Measurements from ENCODE around the gene TMEM244. TPM values are rescaled to one million over a fixed set of nuclear protein-coding genes. Genes with fewer than 3 reads are reported as not detected.

The TMEM244 gene
- total and polyA plus RNA-seq, 9 of the 15 experiments (the other 6 are each of a cell fraction or from before 2014, with no cell fraction given) = not detected

DNA sequence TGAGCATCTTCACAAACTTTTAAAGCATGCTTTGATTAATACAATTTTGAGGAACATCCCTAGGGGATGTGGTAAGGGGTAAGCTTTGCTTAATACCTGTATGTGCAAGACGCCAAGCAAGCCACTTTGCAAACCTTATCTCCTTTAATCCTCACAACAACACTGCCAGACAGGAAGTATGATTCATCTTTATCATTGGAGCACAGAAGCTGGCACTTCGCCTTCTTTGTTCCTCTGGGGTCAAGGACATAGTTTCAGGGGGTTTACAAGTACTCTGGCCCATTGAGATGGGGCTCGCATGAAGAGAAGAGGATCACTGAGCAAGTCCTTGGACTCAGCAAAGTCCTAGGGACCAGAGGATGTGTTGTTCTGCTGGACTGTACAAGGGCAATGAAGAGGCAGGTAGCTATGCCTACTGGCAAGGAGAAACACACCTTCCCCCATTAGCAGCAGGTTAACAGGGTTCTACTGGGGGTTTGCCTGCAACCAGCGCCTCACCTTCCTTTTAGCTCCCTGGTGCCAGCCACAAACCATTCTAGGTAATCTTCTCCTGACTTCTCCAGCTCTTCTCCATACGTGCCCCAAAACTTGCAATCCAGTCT lies 8.8 kb downstream of the TMEM244 start (continued):
- TF ChIP-seq BCL6 (CRISPR knock-in tag; IDR thresholded peaks at IDR 0.05) (no peak), ZNF146 (CRISPR knock-in tag; IDR thresholded peaks at IDR 0.05; ENCODE audit: unreplicated experiment) (no peak), NFIC (IDR thresholded peaks at IDR 0.05) (peak; percentile 95), CBX2 (IDR thresholded peaks at IDR 0.05; ENCODE audit: insufficient read depth, low read length, poor library complexity, severe bottlenecking) (no peak), MAFK (IDR thresholded peaks at IDR 0.05; ENCODE audit: low read length) (0 out of 2 replicates have a peak, but pooled peaks have one; percentile 18), TARDBP (IDR thresholded peaks at IDR 0.05) (peak; percentile 33; the same call in 1 of the 2 replicates), RBM34 (IDR thresholded peaks at IDR 0.05; ENCODE audit: borderline replicate concordance, insufficient read depth, low read length) (no peak), SMARCC2 (IDR thresholded peaks at IDR 0.05; ENCODE audit: low read depth) (peak; percentile 99), ZNF263 (CRISPR knock-in tag; IDR thresholded peaks at IDR 0.05; ENCODE audit: borderline replicate concordance) (no peak), RBBP5 (IDR thresholded peaks at IDR 0.05; ENCODE audit: borderline replicate concordance, insufficient read depth, low read length, poor library complexity, severe bottlenecking) (no peak), NEUROD1 (IDR thresholded peaks at IDR 0.05; ENCODE audit: borderline replicate concordance, low read depth, low read length, partially characterized antibody) (peak; percentile 74), HDGF (IDR thresholded peaks at IDR 0.05) (no peak), MTF1 (CRISPR knock-in tag; IDR thresholded peaks at IDR 0.05; ENCODE audit: borderline replicate concordance) (no peak), U2AF1 (optimal IDR thresholded peaks at IDR 0.05; ENCODE audit: low read depth, low read length) (no peak)
- TF ChIP-seq, protein P1, sequence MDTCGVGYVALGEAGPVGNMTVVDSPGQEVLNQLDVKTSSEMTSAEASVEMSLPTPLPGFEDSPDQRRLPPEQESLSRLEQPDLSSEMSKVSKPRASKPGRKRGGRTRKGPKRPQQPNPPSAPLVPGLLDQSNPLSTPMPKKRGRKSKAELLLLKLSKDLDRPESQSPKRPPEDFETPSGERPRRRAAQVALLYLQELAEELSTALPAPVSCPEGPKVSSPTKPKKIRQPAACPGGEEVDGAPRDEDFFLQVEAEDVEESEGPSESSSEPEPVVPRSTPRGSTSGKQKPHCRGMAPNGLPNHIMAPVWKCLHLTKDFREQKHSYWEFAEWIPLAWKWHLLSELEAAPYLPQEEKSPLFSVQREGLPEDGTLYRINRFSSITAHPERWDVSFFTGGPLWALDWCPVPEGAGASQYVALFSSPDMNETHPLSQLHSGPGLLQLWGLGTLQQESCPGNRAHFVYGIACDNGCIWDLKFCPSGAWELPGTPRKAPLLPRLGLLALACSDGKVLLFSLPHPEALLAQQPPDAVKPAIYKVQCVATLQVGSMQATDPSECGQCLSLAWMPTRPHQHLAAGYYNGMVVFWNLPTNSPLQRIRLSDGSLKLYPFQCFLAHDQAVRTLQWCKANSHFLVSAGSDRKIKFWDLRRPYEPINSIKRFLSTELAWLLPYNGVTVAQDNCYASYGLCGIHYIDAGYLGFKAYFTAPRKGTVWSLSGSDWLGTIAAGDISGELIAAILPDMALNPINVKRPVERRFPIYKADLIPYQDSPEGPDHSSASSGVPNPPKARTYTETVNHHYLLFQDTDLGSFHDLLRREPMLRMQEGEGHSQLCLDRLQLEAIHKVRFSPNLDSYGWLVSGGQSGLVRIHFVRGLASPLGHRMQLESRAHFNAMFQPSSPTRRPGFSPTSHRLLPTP (IDR thresholded peaks at IDR 0.05; ENCODE audit: borderline replicate concordance, extremely low read depth, insufficient read length) = no peak
- TF ChIP-seq, protein P2, sequence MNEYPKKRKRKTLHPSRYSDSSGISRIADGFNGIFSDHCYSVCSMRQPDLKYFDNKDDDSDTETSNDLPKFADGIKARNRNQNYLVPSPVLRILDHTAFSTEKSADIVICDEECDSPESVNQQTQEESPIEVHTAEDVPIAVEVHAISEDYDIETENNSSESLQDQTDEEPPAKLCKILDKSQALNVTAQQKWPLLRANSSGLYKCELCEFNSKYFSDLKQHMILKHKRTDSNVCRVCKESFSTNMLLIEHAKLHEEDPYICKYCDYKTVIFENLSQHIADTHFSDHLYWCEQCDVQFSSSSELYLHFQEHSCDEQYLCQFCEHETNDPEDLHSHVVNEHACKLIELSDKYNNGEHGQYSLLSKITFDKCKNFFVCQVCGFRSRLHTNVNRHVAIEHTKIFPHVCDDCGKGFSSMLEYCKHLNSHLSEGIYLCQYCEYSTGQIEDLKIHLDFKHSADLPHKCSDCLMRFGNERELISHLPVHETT (CRISPR knock-in tag; conservative IDR thresholded peaks at IDR 0.05 in 1 of 2, IDR thresholded peaks at IDR 0.05 in 1 of 2) = no peak; a peak in 1 of 4 replicates
- TF ChIP-seq, protein P3, sequence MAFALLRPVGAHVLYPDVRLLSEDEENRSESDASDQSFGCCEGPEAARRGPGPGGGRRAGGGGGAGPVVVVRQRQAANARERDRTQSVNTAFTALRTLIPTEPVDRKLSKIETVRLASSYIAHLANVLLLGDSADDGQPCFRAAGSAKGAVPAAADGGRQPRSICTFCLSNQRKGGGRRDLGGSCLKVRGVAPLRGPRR (CRISPR knock-in tag; IDR thresholded peaks at IDR 0.05) = no peak
- TF ChIP-seq, protein P4, sequence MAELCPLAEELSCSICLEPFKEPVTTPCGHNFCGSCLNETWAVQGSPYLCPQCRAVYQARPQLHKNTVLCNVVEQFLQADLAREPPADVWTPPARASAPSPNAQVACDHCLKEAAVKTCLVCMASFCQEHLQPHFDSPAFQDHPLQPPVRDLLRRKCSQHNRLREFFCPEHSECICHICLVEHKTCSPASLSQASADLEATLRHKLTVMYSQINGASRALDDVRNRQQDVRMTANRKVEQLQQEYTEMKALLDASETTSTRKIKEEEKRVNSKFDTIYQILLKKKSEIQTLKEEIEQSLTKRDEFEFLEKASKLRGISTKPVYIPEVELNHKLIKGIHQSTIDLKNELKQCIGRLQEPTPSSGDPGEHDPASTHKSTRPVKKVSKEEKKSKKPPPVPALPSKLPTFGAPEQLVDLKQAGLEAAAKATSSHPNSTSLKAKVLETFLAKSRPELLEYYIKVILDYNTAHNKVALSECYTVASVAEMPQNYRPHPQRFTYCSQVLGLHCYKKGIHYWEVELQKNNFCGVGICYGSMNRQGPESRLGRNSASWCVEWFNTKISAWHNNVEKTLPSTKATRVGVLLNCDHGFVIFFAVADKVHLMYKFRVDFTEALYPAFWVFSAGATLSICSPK (IDR thresholded peaks at IDR 0.05; ENCODE audit: borderline replicate concordance) = no peak
- TF ChIP-seq, protein P5, sequence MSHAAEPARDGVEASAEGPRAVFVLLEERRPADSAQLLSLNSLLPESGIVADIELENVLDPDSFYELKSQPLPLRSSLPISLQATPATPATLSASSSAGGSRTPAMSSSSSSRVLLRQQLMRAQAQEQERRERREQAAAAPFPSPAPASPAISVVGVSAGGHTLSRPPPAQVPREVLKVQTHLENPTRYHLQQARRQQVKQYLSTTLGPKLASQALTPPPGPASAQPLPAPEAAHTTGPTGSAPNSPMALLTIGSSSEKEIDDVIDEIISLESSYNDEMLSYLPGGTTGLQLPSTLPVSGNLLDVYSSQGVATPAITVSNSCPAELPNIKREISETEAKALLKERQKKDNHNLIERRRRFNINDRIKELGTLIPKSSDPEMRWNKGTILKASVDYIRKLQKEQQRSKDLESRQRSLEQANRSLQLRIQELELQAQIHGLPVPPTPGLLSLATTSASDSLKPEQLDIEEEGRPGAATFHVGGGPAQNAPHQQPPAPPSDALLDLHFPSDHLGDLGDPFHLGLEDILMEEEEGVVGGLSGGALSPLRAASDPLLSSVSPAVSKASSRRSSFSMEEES (CRISPR knock-in tag; IDR thresholded peaks at IDR 0.05) = no peak

Measured in K562 (cell line).